ENCODE data around the gene SLC7A4.

SLC7A4 gene

DNA sequence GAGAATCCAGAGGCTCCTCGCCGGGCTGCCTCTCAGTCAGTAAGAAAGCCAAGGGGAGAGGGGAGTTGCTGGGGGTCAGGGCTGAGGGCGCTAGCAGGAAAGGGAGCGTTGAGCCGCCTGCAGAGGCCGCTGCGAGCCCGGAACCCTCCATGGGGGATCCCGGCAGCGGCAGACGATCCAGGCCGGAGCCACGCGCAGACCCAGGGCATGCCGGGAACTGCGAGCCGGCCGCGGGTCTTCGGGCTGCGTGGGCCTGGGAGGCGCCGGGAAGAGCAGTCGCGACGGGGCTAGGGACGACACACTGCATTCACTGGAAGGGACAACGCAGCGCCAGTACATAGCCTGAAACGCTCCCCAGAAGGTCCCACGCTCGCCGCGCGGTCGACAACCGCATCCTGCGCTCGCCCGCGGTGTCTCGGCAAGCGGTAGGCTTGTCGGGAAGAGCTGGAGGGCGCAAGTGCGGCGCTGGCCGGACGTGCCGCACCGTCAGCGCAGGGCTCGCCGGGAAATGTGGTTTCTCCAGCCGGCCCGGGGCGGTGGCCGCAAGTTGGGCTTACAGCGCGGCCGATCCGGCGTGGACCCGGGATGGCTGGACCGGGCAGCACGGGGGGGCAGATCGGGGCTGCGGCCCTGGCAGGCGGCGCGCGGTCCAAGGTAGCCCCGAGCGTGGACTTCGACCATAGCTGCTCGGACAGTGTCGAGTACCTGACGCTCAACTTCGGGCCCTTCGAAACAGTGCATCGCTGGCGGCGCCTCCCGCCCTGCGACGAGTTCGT is 50.4 kb downstream of the SLC7A4 start, which contains the start of gene LZTR1:
TSS of gene LZTR1 (plus strand) at position 511 of the 776 bp plus-strand sequence. CDS start at position 586, 75 bp downstream.
- peak; percentile 67 to 70 for DNase-seq

DNA sequence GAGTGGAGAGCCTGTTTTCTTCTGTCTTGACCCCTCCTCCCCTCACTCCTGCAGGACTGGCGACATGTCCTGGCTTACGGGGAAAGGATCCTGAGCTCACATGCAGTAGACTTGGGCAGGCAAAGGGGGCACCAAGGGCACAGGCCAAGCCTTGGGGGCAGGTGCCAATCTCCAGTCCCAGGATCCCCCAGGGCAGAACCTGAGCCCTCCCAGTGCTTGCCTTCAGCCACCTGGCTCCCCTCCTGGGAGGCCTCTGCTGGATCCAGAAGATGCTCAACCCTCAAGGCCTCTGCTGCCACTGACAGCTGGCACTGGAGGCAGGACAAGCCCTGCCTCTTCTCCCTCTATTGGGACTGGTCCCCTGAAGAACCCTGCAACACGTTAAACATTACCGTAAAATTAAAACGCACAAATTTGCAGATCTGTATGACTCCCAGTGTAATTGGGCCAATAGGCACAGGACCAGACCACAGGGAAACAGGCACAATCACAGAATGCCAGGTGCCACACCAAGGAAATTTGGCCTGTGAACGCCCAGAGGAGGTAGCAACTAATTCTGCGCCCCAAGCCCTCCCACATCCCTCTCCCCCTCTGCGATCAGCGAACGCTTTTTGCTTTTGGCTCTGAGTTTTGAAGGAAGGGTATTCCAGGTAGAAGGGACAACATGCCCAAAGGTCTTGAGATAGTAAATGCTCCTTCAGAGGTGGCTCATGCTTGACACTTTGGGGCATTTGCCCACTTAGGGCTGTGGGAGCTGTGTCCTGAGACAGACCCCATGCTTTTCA is 51.2 kb downstream of the SLC7A4 start:
- no peak for DNase-seq

- DNase-seq = no peak
These were observed 51.8 kb downstream of the SLC7A4 start for GRCh38 chr22:20980523-20980922.

DNA sequence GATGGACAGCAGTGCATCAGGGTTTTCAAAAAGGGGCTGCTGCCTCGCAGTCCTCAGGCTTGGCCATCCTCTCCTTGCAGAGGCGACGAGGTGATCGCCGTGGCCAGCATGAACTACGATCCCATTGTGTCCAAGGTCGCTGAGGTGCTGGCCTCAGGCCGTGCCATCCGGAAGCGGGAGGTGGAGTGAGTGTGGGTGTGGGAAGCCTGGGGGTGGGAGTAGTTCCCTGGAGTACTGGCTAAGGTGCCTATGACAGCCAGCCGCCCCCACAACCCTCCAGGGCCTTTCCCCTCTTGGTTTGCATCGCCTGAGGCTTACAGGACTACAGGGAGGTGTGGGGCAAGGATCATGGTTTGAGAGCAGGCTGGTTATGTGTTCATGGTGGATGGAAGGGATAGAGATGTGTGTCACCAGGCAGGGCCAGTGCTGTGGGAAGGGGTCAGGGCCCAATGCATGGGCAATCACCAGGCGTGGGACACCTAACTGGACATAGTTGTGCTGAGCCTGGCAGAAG is 52.4 kb downstream of the SLC7A4 start:
- DNase-seq = no peak

DNA sequence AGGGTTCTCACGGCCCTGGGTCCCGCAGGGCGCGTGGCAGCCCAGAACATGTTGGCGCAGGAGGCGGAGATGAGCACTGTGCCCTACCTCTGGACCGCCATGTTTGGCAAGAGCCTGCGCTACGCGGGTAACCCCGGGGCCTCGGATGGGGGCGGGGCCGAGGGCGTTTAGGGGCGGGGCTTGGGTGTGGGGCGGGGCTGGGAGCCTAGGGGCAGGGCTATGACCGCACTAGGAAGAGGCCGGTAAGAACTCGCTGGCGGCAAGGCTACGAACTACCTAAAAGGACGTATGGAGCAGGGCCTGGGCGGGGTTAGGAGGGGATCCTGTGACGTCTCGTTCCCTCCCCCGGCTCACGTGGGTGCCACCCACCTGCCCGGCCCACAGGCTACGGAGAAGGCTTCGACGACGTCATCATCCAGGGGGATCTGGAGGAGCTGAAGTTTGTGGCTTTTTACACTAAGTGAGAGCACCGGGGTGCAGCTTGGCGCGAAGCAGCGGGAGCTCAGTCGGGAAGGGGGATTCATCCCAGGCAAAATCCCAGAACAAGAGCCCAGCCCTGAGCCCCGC is 53.0 kb downstream of the SLC7A4 start:
- peak; percentile 73 to 84 for DNase-seq

All from CD4-positive, alpha-beta T cell treated with Interferon alpha-2 for 1 hour (primary cell).